Measurements from ENCODE around the gene PTPRJ. TPM values are rescaled to one million over a fixed set of nuclear protein-coding genes. Genes with fewer than 3 reads are reported as not detected.

PTPRJ gene
- polyA plus RNA-seq, 1 donor (not counting 4 experiments of a cell fraction or from before 2014, with no cell fraction given), result 0.84 TPM

DNA sequence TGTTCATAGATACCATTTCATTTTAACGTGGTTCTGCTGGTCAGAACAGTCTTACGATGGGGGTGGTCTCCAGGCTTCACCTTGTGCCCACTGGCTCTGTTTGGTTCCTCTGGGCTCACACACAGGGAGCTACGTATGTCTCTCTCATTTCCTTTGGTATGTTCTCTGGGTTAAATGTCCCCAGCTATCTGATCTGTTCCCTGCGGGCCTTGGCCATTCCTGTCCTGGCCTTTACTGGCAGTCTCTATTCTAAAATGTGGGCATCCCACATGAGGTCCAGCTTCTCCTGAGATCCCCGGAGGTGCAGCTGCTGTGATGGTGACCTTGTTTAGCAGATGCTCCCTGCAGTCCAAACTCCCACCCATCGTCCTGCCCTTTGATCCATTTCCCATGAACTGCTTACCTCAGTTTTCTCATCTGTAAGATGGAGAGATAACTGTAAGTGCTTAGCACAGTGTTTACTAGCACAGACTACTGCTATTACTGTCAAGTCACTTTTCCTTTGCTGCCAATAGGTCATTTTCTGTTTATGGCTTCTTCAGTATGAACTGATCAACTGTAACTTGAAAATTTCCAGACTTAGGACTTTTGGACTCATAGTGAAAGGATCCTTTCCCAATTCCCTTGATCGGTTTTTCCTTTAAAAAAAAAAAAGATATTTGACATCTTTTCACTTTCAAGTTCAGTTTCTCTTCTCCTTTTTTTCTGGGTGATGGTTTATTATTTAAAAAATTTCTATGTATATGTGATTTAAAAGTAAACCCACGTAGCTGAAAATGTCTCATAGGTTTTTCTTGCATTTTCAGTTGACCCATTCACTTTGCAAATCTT, 92.9 kb downstream of the PTPRJ start:
- dilution Hi-C loops (cut with MboI; ENCODE audit: extremely low pct_ligation_motif_present, low sequenced_read_pairs), result no loop called here
- no peak for DNase-seq (ENCODE audit: low read depth, low spot score)

DNA sequence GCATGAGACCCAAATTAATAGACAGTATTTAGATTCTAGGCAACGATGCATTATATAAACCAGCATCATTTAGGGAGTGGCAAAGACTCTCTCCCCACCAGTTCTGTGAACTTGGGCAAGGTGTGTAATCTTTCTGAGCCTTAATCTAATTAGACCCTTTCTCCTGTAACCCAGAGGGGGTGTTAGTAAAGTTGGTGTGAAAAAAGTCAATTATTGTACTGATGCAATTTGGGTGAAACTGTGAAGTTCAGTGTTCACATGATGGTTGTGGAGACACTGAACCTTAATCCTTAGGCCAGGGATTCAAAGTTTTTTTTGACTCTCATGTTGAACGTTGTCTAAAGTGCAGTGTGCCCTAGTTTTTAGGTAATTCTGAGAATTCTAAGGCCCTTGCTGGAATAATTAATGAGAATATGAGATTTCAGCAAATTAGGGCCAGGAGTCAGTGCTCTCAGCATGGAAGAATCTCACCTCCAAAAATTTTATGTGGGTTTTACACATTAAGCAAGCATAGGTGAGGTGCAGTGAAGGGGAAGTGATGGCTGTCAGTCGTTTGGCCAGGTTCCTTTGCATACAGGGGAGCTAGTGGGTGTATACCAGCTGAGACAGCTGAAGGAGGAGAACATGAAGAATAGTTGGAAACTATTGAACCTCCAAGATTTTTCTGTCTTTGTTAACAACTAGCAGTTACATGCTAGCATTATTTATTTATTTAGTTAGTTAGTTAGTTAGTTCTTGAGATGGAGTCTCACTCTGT, 94.2 kb downstream of the PTPRJ start:
- H3K4me2 ChIP-seq (ENCODE audit: control insufficient read depth, extremely low read depth, insufficient read depth, low read depth, low read length), result no peak overlapping the region
- dilution Hi-C loops (cut with MboI; ENCODE audit: extremely low pct_ligation_motif_present, low sequenced_read_pairs), result no loop called here
- H3K36me3 ChIP-seq (ENCODE audit: control insufficient read depth in 2 of 2, extremely low read depth in 1 of 2, insufficient read depth in 2 of 2, low read length in 2 of 2), result no peaks in the 10 kb centered on the region
- no peaks in the 10 kb centered on the region for H4K20me1 ChIP-seq (ENCODE audit: control insufficient read depth, extremely low read depth, insufficient read depth, low read length)
- FAIRE-seq (no peak), DNase-seq (ENCODE audit: low read depth, low spot score) (no peak)
- H2AFZ ChIP-seq (ENCODE audit: control insufficient read depth, low read length), result no peak overlapping the region
- H3K27me3 ChIP-seq (ENCODE audit: control insufficient read depth, extremely low read depth, insufficient read depth, low read length), result no peaks in the 10 kb centered on the region
- H3K9me3 ChIP-seq (ENCODE audit: control insufficient read depth, low read depth, low read length), result no peaks in the 10 kb centered on the region
- no peaks in the 10 kb centered on the region for H3K4me1 ChIP-seq (ENCODE audit: control insufficient read depth, extremely low read depth, insufficient read depth, low read length)
- TF ChIP-seq, protein P1, sequence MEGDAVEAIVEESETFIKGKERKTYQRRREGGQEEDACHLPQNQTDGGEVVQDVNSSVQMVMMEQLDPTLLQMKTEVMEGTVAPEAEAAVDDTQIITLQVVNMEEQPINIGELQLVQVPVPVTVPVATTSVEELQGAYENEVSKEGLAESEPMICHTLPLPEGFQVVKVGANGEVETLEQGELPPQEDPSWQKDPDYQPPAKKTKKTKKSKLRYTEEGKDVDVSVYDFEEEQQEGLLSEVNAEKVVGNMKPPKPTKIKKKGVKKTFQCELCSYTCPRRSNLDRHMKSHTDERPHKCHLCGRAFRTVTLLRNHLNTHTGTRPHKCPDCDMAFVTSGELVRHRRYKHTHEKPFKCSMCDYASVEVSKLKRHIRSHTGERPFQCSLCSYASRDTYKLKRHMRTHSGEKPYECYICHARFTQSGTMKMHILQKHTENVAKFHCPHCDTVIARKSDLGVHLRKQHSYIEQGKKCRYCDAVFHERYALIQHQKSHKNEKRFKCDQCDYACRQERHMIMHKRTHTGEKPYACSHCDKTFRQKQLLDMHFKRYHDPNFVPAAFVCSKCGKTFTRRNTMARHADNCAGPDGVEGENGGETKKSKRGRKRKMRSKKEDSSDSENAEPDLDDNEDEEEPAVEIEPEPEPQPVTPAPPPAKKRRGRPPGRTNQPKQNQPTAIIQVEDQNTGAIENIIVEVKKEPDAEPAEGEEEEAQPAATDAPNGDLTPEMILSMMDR (optimal IDR thresholded peaks at IDR 0.05 in 1 of 3, IDR thresholded peaks at IDR 0.05 in 1 of 3, conservative IDR thresholded peaks at IDR 0.05 in 1 of 3; ENCODE audit: extremely low read depth in 1 of 3, insufficient read depth in 2 of 3, low read length in 3 of 3), result no peak
- TF ChIP-seq EZH2 (IDR thresholded peaks at IDR 0.05; ENCODE audit: low read length), result no peak
- H3K79me2 ChIP-seq (ENCODE audit: control insufficient read depth, insufficient read depth, low read length), result no peaks in the 10 kb centered on the region
- H3K9me1 ChIP-seq (ENCODE audit: control insufficient read depth, extremely low read depth, insufficient read depth, low read length), result no peaks in the 10 kb centered on the region
- no peak overlapping the region for H3K9ac ChIP-seq (ENCODE audit: control insufficient read depth, extremely low read depth, insufficient read depth, low read length)
- no peak overlapping the region for H3K4me3 ChIP-seq (ENCODE audit: control insufficient read depth in 2 of 3, extremely low read depth in 1 of 3, insufficient read depth in 2 of 3, low read depth in 1 of 3, low read length in 3 of 3)
- H3K27ac ChIP-seq (ENCODE audit: control insufficient read depth, insufficient read depth, low read length), result no peak overlapping the region

More for the DNA sequence above, 92.9 kb downstream of the PTPRJ start:
- no peaks in the 10 kb centered on the region for H3K79me2 ChIP-seq (ENCODE audit: control insufficient read depth, insufficient read depth, low read length)
- no peaks in the 10 kb centered on the region for H3K27me3 ChIP-seq (ENCODE audit: control insufficient read depth, extremely low read depth, insufficient read depth, low read length)
- no peaks in the 10 kb centered on the region for H3K9me3 ChIP-seq (ENCODE audit: control insufficient read depth, low read depth, low read length)
- no peaks in the 10 kb centered on the region for H4K20me1 ChIP-seq (ENCODE audit: control insufficient read depth, extremely low read depth, insufficient read depth, low read length)
- TF ChIP-seq, protein P1 (optimal IDR thresholded peaks at IDR 0.05 in 1 of 3, IDR thresholded peaks at IDR 0.05 in 1 of 3, conservative IDR thresholded peaks at IDR 0.05 in 1 of 3; ENCODE audit: extremely low read depth in 1 of 3, insufficient read depth in 2 of 3, low read length in 3 of 3), result no peak
- TF ChIP-seq EZH2 (IDR thresholded peaks at IDR 0.05; ENCODE audit: low read length), result no peak
- H3K9me1 ChIP-seq (ENCODE audit: control insufficient read depth, extremely low read depth, insufficient read depth, low read length), result no peaks in the 10 kb centered on the region
- H3K4me3 ChIP-seq (ENCODE audit: control insufficient read depth in 2 of 3, extremely low read depth in 1 of 3, insufficient read depth in 2 of 3, low read depth in 1 of 3, low read length in 3 of 3), result no peak overlapping the region
- no peak overlapping the region for H3K27ac ChIP-seq (ENCODE audit: control insufficient read depth, insufficient read depth, low read length)
- FAIRE-seq, result no peak
- no peaks in the 10 kb centered on the region for H3K36me3 ChIP-seq (ENCODE audit: control insufficient read depth in 2 of 2, extremely low read depth in 1 of 2, insufficient read depth in 2 of 2, low read length in 2 of 2)
- H3K4me2 ChIP-seq (ENCODE audit: control insufficient read depth, extremely low read depth, insufficient read depth, low read depth, low read length), result no peak overlapping the region
- no peaks in the 10 kb centered on the region for H3K4me1 ChIP-seq (ENCODE audit: control insufficient read depth, extremely low read depth, insufficient read depth, low read length)
- H2AFZ ChIP-seq (ENCODE audit: control insufficient read depth, low read length), result no peak overlapping the region
- no peak overlapping the region for H3K9ac ChIP-seq (ENCODE audit: control insufficient read depth, extremely low read depth, insufficient read depth, low read length)
